Activated CD4-positive, CD25-positive, alpha-beta regulatory T cell treated with anti-CD3 and anti-CD28 coated beads, Interleukin-2, amount 50 U/mL, for 16 hours (primary cell): ENCODE data around the gene EEF2.
"Not testable (repeated sequence)": the region's sequence is repeated elsewhere in the genome, so short reads cannot be mapped to it uniquely, and the experiment has no call there.

ENCODE experiments used
- DNase-seq: peaks from one replicate; pipeline ENCODE4 v3.0.0-alpha.2; 2020; ENCODE audit warnings: low read depth, low spot score

Gene EEF2

GRCh38 chr19:3947316-3947933 is 37.8 kb downstream of the EEF2 start:
- DNase-seq, result not testable (repeated sequence)

GRCh38 chr19:3945838-3946237 is 39.4 kb downstream of the EEF2 start:
- DNase-seq, result no peak

- DNase-seq, result no peak
These were observed 41.1 kb downstream of the EEF2 start for GRCh38 chr19:3944018-3944721.

GRCh38 chr19:3942790-3943409 is 42.4 kb downstream of the EEF2 start:
- DNase-seq, result no peak

- not testable (repeated sequence) for DNase-seq
These were observed 46.8 kb downstream of the EEF2 start for GRCh38 chr19:3938300-3938950.

GRCh38 chr19:3936506-3937442 is 48.5 kb downstream of the EEF2 start:
- no peak for DNase-seq

- DNase-seq, result no peak
These were observed 52.1 kb downstream of the EEF2 start, which contains the start of gene NMRK2 for GRCh38 chr19:3932931-3933810. TSS of gene NMRK2 (plus strand) at chr19:3933069. CDS start at chr19:3933672, 603 bp downstream.

GRCh38 chr19:3931041-3931440 is 54.2 kb downstream of the EEF2 start:
- no peak for DNase-seq
